B cell (primary cell): ENCODE data around the gene GPT2.

Source experiments
- EZH2 ChIP-seq: IDR thresholded peaks from 2 replicates; pipeline ENCODE4 v1.6.1; 2012; ENCODE audit warnings: borderline replicate concordance, low read depth, mild to moderate bottlenecking, moderate library complexity, low read length; ENCODE audit not compliant: insufficient read depth, poor library complexity, severe bottlenecking
- TF ChIP-seq, protein P1 (sequence below): fragments of 200-600 bp; IDR thresholded peaks from one replicate; pipeline ENCODE4 v1.8.0; 2022; ENCODE audit warnings: antibody characterized with exemption, mild to moderate bottlenecking

DNA sequence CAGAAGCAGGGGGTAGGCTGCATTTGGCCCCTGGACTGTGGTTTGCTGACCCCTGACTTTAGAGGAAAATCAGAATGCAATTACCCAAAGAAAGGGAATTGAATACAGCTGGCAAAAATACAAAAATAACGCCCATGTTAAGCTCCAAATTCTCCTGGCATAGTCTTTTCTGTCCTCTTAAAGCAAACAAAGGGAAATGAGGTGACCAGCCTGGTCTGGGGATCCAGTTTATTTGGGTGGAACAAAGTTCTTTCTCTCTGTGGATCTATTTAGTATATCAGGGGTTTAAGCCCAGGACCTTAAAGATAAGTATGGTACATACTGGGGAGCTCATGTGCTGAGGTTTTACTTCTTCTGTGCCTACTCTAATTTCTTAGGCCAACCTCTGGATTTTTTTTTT lies 65.8 kb downstream of the GPT2 start:
- TF ChIP-seq, protein P1, sequence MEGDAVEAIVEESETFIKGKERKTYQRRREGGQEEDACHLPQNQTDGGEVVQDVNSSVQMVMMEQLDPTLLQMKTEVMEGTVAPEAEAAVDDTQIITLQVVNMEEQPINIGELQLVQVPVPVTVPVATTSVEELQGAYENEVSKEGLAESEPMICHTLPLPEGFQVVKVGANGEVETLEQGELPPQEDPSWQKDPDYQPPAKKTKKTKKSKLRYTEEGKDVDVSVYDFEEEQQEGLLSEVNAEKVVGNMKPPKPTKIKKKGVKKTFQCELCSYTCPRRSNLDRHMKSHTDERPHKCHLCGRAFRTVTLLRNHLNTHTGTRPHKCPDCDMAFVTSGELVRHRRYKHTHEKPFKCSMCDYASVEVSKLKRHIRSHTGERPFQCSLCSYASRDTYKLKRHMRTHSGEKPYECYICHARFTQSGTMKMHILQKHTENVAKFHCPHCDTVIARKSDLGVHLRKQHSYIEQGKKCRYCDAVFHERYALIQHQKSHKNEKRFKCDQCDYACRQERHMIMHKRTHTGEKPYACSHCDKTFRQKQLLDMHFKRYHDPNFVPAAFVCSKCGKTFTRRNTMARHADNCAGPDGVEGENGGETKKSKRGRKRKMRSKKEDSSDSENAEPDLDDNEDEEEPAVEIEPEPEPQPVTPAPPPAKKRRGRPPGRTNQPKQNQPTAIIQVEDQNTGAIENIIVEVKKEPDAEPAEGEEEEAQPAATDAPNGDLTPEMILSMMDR = no peak
- TF ChIP-seq EZH2 = no peak
